ENCODE measurements around the gene TSSC4. TPM values are rescaled to one million over a fixed set of nuclear protein-coding genes. Genes with fewer than 3 reads are reported as not detected.
A peak's percentile ranks its signal among the peaks of the same experiment; 100 is the strongest.
"Not testable (repeated sequence)": the region's sequence is repeated elsewhere in the genome, so short reads cannot be mapped to it uniquely, and the experiment has no call there.

TSSC4 gene
- 10 to 100 TPM; 31.8 to 38.7 TPM for total RNA-seq

DNA sequence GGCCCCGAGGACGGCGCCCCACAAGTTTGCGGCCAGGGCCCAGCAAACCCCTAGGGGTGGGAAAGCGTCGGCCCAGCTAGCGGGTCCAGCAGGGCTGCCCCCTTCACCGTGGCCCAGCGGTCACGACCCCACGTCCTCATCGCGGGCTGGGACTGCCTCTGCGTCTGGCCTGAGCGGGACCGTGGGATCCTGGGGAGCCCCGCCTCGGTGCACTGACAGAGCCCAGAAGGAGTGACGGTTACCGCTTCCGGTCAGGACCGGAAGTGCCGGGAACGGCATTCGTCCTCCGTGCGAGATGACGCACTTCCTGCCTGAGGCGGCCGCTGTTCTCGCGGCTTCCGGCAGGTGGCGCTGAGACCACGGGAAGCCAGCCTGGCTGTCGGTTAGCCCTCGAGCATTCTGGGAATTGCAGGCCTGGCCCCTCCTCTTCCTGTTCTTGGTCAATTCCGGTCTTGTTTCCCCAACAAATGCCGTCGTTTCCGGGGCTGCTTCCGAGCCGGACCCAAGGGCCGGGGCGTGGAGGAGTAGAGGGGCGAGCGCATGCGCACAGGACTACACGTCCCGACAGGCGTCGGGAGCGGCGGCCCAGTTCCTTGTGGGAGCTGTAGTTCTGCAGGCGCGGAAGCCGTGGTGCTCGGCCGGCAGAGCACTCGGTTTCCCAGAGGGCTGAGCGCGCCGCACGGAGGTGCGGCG is at the start of gene TSSC4:
Gene TSSC4, plus strand, starts transcription at position 682 of the 693 bp plus-strand sequence. CDS start 1,884 bp downstream, outside the sequence.
- Mint-ChIP-seq H3K27ac (peak within 1 kb of the TSS; percentile 96 to 97), H3K9me3 (no peaks in the 10 kb centered on the region), H3K36me3 (peaks cover 0 to 13% of the 10 kb centered on the region in 2 donors)
- ATAC-seq, result peak; percentile 89 to 90
- peak; percentile 100 for DNase-seq (ENCODE audit: low spot score in 2 of 2)

- Mint-ChIP-seq H3K36me3 (peaks cover 0 to 8% of the 10 kb centered on the region in 2 donors), H3K9me3 (peaks cover 0 to 15% of the 10 kb centered on the region in 2 donors), H3K27ac (no peak overlapping the region)
- DNase-seq (ENCODE audit: low spot score in 2 of 2), result no peak
- no peak for ATAC-seq
These were observed 48.8 kb upstream of the TSSC4 start for GRCh38 chr11:2351701-2352100.

DNA sequence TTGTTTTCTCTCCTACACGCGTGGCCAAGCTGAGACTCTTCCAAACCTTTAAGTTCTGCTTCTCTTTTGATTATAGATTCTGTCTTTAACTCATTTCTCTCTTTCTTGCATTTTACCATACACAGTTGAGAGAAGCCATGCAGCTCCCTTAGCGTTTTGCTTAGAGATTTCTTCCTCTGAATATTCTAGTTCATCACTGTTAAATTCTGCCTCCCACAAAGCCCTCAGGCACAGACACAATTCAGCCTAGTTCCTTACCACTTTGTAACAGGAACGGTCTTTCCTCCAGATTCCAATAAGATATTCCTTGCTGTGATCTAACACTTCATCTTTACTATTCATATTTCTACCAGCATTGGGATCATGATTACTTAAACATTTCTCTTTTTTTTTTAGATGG is 48.1 kb upstream of the TSSC4 start:
- peaks cover 0 to 8% of the 10 kb centered on the region in 2 donors for H3K36me3 Mint-ChIP-seq
- H3K27ac Mint-ChIP-seq, result no peak overlapping the region
- DNase-seq (ENCODE audit: low spot score in 2 of 2), result no peak
- ATAC-seq, result no peak
- H3K9me3 Mint-ChIP-seq, result peaks cover 0 to 15% of the 10 kb centered on the region in 2 donors

- H3K27ac Mint-ChIP-seq, result no peak overlapping the region
- no peaks in the 10 kb centered on the region for H3K36me3 Mint-ChIP-seq
- H3K9me3 Mint-ChIP-seq, result peaks cover 0 to 3% of the 10 kb centered on the region in 2 donors
- DNase-seq (ENCODE audit: low spot score in 2 of 2) (no peak), ATAC-seq (no peak)
These were observed 45.4 kb upstream of the TSSC4 start for GRCh38 chr11:2355000-2355644.

GRCh38 chr11:2357246-2357645 is 43.3 kb upstream of the TSSC4 start:
- H3K9me3 Mint-ChIP-seq, result no peaks in the 10 kb centered on the region
- DNase-seq (ENCODE audit: low spot score in 2 of 2), result no peak
- no peak overlapping the region for H3K27ac Mint-ChIP-seq
- no peaks in the 10 kb centered on the region for H3K36me3 Mint-ChIP-seq
- ATAC-seq, result no peak

GRCh38 chr11:2357651-2358050 is 42.9 kb upstream of the TSSC4 start:
- not testable (repeated sequence) for ATAC-seq; H3K9me3 Mint-ChIP-seq; H3K27ac Mint-ChIP-seq; H3K36me3 Mint-ChIP-seq; DNase-seq (ENCODE audit: low spot score in 2 of 2)

DNA sequence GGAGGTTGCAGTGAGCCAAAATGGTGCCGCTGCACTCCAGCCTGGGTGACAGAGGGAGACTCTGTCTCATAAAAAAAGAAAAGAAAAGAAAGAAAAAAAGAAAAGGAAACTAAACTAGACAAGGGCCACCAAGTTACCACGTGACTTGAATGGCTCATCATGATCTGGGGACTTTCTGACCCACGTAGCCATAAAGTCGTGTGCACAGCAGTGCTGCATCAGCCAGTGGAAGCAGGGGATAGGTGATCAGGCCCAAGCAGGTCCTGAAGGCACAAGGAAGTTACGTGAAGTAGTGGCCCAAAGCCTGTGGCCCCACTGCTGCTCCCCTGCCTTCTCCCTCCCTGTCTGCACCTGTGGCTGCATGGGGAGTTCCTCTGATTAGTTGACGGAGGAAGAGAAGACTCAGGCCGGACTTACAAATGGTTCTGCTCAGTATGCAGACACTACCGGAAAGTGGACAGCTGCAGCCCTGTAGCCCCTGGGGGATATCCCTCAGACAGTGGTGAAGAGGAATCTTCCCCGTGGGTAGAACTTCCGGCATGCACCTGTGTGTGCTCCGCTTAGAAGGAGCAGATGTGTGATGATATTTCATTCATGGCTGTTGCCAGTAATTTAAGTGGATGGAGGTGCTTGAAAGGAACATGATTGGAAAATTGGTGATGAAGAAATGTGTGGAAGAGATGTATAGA is 41.7 kb upstream of the TSSC4 start:
- no peak overlapping the region for H3K27ac Mint-ChIP-seq
- no peaks in the 10 kb centered on the region for H3K36me3 Mint-ChIP-seq
- H3K9me3 Mint-ChIP-seq, result no peaks in the 10 kb centered on the region
- DNase-seq (ENCODE audit: low spot score in 2 of 2), result no peak
- no peak for ATAC-seq

GRCh38 chr11:2359557-2359956 is 41.0 kb upstream of the TSSC4 start:
- DNase-seq (ENCODE audit: low spot score in 2 of 2), result no peak
- Mint-ChIP-seq H3K9me3 (no peaks in the 10 kb centered on the region), H3K36me3 (no peaks in the 10 kb centered on the region), H3K27ac (no peak overlapping the region)
- no peak for ATAC-seq

- ATAC-seq (no peak), DNase-seq (ENCODE audit: low spot score in 2 of 2) (no peak)
- Mint-ChIP-seq H3K27ac (no peak overlapping the region), H3K36me3 (no peaks in the 10 kb centered on the region), H3K9me3 (no peaks in the 10 kb centered on the region)
These were observed 40.4 kb upstream of the TSSC4 start for GRCh38 chr11:2360081-2360642.

GRCh38 chr11:2361565-2361964 is 39.0 kb upstream of the TSSC4 start:
- H3K9me3 Mint-ChIP-seq, result no peaks in the 10 kb centered on the region
- ATAC-seq (no peak), DNase-seq (ENCODE audit: low spot score in 2 of 2) (no peak)
- no peaks in the 10 kb centered on the region for H3K36me3 Mint-ChIP-seq
- no peak overlapping the region for H3K27ac Mint-ChIP-seq

- H3K9me3 Mint-ChIP-seq, result no peaks in the 10 kb centered on the region
- DNase-seq (ENCODE audit: low spot score in 2 of 2), result no peak
- no peak for ATAC-seq
These were observed 38.1 kb upstream of the TSSC4 start for GRCh38 chr11:2362414-2362813.

DNA sequence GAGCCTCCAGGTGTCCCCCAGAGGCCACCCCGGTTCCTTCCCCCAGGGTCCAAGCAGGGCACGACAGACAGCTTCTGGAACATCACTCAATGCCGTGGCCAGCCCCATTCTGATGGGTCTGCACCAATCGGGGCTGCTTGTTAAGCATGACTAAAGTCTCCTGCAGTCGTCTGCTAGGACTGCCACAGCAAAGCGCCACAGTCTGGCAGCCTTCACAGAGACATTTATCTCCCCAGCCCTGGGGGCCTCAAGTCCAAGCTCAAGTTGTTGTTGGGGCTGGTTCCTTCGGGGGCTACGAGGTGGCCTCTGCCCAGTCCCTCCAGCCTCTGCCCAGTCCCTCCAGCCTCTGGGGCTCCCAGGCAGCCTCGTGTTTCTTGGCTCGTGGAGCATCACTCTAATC is 37.4 kb upstream of the TSSC4 start:
- DNase-seq (ENCODE audit: low spot score in 2 of 2) (no peak), ATAC-seq (no peak)
- Mint-ChIP-seq H3K9me3 (no peaks in the 10 kb centered on the region), H3K36me3 (no peaks in the 10 kb centered on the region), H3K27ac (no peak overlapping the region)

More at GRCh38 chr11:2362414-2362813, 38.1 kb upstream of the TSSC4 start:
- H3K27ac Mint-ChIP-seq, result no peak overlapping the region
- no peaks in the 10 kb centered on the region for H3K36me3 Mint-ChIP-seq

DNA sequence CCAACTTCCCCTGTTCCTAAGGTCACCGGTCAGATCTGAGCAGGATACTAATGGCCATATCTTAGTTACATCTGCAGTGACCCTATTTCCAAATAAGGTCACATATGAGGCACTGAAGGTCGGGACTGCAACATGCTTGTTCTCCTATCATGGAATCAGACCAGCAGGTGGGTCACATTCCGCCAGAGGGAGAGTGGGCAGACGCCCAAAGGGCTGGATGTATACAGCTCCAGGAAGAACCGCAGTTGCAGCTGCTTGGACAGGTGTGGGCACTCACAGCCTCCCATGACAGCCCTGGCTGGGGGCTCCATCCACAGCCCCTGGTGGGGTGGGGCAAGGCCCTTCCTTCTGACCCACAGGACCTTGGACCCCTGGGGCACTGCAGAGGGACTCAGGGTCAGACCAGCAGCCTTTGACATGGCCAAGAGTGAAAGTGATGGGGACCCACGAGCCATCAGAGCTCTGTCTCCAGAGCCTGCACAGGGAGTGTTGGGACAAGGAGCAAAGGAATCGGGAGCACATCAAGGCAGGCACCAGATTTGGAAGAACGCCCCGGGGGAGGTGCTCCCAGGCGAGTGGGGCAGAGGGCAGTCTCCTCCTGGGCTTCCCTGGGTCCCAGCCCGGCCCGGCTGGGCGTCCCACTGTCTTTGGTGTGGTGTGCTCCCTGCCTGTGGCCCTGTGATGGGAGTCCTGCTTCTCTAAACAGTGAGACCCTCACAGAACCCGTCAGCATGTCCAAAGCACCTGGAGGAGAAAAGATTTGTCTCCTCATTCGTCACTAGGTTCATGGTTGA is 36.8 kb upstream of the TSSC4 start:
- Mint-ChIP-seq H3K9me3 (no peaks in the 10 kb centered on the region), H3K36me3 (no peaks in the 10 kb centered on the region), H3K27ac (no peak overlapping the region)
- ATAC-seq (no peak), DNase-seq (ENCODE audit: low spot score in 2 of 2) (no peak)

DNA sequence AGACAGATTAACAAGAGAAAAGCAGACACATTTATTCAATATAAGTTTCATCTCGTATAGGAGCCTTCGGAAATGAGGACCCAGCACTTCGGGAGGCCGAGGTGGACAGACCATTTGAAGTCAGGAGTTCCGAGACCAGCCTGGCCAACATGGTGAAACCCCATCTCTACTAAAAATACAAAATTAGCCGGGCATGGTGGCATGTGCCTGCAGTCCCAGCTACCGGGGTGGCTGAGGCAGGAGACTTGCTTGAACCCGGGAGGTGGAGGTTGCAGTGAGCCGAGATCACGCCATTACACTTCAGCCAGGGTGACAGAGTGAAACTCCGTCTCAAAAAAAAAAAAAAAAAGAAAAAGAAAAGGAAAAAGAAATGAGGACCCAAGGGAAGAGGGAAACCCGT is 36.2 kb upstream of the TSSC4 start:
- not testable (repeated sequence) for H3K27ac Mint-ChIP-seq; H3K9me3 Mint-ChIP-seq; DNase-seq (ENCODE audit: low spot score in 2 of 2); ATAC-seq; H3K36me3 Mint-ChIP-seq

GRCh38 chr11:2365571-2366210 is 34.9 kb upstream of the TSSC4 start:
- H3K27ac Mint-ChIP-seq, result no peak overlapping the region
- no peaks in the 10 kb centered on the region for H3K9me3 Mint-ChIP-seq
- no peak for ATAC-seq

DNA sequence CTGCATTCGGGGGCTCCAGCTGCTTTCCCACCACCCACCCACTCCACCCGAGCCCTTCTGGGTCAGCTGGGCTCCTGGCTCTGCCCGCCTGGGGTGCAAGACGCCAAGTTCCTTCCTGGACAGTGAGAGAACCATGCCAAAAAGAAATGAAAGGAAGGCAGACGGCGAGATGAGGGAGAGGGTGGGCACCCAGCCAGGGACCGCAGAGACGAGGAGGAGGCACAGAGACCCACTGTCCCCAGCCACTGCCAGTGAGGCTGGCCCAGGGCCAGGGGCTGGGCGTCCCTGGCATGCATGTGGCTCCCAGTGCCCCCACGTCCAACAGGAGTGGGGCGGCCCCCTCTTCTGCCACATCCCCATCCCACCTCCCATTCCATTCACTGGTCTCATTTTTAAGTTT is 34.3 kb upstream of the TSSC4 start:
- DNase-seq (ENCODE audit: low spot score in 2 of 2) (no peak), ATAC-seq (no peak)
- H3K36me3 Mint-ChIP-seq, result no peaks in the 10 kb centered on the region
- peak overlapping the region in 1 of 2 donors; percentile 26 for H3K27ac Mint-ChIP-seq
- no peaks in the 10 kb centered on the region for H3K9me3 Mint-ChIP-seq

More at GRCh38 chr11:2365571-2366210, 34.9 kb upstream of the TSSC4 start:
- no peaks in the 10 kb centered on the region for H3K36me3 Mint-ChIP-seq
- DNase-seq (ENCODE audit: low spot score in 2 of 2), result no peak
